ENCODE results near the gene KLHDC1. TPM values are rescaled to one million over a fixed set of nuclear protein-coding genes. Genes with fewer than 3 reads are reported as not detected.
A peak's percentile ranks its signal among the peaks of the same experiment; 100 is the strongest.
"Not testable (repeated sequence)": the region's sequence is repeated elsewhere in the genome, so short reads cannot be mapped to it uniquely, and the experiment has no call there.

KLHDC1 gene
- polyA plus RNA-seq, 1 donor: 6.0 TPM

GRCh38 chr14:49727171-49727570 is 34.3 kb downstream of the KLHDC1 start:
- DNase-seq: no peak

- DNase-seq: no peak
Observed at GRCh38 chr14:49732896-49733295, 40.0 kb downstream of the KLHDC1 start.

DNA sequence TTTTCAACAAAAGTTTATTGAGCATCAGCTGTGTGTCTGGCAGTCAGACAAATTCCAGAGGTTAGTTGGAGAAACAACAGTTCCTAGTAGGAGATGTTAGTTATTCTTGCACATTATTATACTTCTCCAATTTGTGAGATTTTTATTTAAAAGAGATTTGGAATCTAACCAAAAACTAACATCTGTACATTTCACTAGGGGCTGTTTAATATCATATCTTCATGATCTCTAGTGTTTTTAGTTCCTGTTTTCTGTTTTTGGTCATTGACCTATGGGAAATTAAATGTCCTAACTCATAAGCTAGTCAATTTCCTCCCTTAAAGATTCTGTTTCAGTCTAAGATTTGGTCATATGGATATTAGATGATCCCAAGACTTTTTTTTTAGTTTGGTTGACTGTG is 40.9 kb downstream of the KLHDC1 start:
- no peak for DNase-seq

- not testable (repeated sequence) for DNase-seq
Observed at GRCh38 chr14:49735669-49736068, 42.7 kb downstream of the KLHDC1 start.

- DNase-seq: no peak
Observed at GRCh38 chr14:49745191-49745590, 52.3 kb downstream of the KLHDC1 start.

- DNase-seq: not testable (repeated sequence)
Observed at GRCh38 chr14:49746476-49746875, 53.6 kb downstream of the KLHDC1 start.

- no peak for DNase-seq
Observed at GRCh38 chr14:49754570-49755097, 61.7 kb downstream of the KLHDC1 start.

DNA sequence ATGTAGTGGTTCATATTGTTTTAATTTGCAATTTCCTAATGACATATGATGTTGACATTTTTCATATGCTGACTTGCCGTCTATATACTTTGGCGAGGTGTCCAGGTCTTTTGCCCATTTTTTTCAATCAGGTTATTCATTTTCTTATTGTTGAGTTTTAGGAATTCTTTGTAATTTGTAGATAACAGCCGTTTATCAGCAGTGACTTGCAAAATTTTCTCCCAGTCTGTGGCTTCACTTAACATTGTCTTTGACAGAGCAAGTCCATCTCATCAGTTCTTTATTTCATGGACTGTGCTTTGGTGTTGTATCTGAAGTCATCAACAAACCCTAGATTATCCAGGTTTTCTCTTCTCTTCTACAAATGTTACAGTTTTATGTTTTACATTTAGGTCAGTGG is 62.5 kb downstream of the KLHDC1 start:
- DNase-seq: no peak

DNA sequence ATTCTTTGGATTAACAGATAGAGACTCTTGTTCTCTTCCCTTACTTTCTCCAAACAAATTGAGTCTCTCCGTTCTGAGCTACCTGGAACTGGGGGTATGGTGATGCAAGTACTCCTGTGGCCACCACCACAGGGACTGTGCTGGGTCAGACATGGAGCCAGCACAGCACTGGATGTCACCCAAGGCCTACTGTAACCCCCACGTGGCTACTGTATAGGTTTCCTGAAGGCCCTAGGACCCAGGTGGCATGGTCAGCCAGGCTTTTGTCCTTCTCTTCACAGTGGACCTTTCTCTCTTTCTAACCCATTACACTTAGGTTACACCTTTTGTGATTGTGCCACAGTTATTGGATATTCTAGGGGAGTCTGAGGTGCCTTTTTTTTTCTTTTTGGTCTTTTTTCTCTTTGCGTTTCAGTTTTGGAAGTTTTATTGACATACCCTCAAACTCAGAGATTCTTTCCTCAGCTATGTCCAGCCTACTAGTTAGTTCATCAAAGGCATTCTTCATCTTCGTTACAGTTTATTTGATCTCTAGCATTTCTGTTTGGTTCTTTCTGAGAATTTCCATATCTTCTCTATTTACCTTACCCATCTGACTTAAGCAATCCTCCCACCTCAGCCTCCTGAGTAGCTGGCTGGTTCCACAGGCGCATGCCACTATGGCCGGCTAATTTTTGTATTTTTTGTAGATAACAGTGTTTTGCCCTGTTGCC is 69.1 kb downstream of the KLHDC1 start:
- no peak for DNase-seq

GRCh38 chr14:49766839-49767238 is 73.9 kb downstream of the KLHDC1 start:
- DNase-seq: no peak

DNA sequence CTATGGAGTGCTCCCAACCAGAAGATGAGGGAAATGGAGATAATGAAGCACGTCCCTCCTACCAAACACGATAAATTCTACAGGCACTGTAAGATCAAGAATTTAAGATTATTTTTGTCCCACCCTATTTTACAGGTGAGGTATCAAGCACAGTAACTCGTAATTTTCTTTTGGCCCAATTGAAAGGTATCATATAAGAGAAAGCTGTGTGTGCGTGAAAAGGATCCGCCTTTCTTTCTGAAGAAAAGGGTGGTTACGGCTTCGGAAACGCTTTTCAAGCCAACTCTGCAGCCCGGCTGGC is 74.3 kb downstream of the KLHDC1 start:
- no peak for DNase-seq

DNA sequence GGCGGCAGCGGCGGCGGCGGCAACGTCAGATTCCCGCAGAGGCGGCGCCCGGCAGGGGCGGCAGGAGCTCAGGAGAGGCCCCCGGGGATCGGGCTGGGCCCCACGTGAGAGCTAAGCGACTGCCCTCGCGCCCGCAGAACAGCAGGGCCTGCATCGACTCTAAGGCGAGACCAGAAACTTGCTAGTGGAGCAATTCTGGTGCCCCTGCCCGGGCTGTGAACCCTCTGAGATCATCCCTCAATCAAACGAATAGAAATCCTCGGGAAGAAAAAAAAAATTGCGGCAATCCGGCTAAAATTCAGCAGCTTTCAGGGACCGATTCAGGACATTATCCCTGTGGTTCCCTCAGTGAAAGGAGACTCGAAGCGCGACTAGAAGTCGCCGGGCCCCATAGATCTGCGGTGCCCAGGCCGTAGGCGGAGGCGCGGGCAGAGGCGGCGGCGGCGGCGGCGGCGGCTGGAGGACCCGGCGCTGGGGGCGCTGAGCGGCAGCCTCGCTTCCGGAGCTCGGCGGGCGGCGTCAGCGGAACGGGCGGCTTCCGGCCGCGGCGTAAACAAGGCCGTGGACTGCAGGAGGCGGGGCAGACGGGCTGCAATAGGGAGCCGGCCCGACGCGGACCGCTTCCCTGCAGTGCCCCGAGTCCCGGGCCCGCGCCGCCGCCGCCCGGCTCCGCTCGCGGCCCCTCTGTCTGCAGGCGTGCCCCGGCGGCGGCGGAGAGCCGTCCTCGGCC is 74.8 kb downstream of the KLHDC1 start, which contains the start of gene KLHDC2:
Gene KLHDC2, plus strand, starts transcription at position 583 of the 730 bp plus-strand sequence. CDS start 316 bp downstream, outside the sequence.
- DNase-seq: peak; percentile 91

- peak; percentile 54 for DNase-seq
Observed at GRCh38 chr14:49768301-49769121, 75.6 kb downstream of the KLHDC1 start.

GRCh38 chr14:49769171-49769570 is 76.3 kb downstream of the KLHDC1 start:
- DNase-seq: no peak

- DNase-seq: no peak
Observed at GRCh38 chr14:49769581-49770211, 76.8 kb downstream of the KLHDC1 start.

- no peak for DNase-seq
Observed at GRCh38 chr14:49770212-49770817, 77.4 kb downstream of the KLHDC1 start.

GRCh38 chr14:49771691-49772090 is 78.8 kb downstream of the KLHDC1 start:
- not testable (repeated sequence) for DNase-seq

DNA sequence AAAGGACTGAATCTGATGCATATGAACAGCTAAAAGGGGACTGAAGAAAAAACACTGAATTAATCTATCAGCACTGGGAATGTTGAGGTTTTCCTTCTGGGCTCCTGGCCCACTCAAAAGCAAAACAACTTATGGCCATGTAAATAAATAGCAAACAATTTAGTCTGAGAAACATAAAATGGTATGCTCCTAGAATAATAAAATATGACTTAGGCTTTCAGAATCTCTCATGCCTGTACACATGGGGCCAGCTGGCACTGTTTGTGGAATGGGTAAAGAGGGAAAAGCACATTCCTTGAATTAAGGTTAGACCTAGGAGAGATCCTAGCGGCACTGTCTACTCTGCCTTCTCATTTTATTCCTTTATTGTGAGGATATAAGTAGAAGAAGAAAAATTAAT is 81.2 kb downstream of the KLHDC1 start:
- DNase-seq: no peak

GRCh38 chr14:49778421-49778820 is 85.5 kb downstream of the KLHDC1 start:
- no peak for DNase-seq

DNA sequence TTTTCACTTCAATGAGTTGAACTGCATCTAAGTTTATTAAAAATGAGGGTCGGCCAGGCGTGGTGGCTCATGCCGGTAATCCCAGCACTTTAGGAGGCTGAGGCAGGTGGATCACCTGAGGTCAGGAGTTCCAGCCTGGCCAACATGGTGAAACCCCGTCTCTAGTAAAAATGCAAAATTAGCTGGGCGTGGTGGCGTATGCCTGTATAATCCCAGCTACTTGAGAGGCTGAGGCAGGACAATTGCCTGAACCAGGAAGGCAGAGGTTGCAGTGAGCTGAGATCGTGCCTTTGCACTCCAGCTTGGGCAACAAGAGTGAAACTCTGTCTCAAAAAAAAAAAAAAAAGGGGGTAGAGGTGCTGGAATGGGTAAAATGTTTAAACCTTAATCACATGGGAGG is 88.1 kb downstream of the KLHDC1 start:
- not testable (repeated sequence) for DNase-seq

- no peak for DNase-seq
Observed at GRCh38 chr14:49783394-49784014, 90.6 kb downstream of the KLHDC1 start.

DNA sequence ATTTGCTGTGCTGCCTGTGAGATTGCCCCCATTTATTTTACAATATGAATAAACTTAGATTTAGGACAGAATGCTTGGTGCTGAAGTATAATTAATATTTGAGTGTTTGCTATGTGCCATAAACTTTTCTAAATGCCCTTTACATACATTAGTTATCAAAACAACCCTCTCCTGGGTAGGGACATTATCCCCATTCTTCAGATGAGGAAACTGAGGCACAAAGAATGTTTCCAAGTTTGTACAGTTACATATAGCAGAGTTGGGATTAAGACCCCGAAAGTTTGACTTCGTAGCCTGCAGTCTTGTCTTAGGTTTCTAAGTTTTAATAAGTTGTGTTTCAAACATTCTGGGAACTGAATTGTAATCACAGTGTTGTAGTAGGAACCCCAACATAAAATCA is 93.4 kb downstream of the KLHDC1 start:
- no peak for DNase-seq
